GM12872 (cell line): ENCODE results near the gene SMURF1.

Source experiments
- CTCF ChIP-seq: IDR thresholded peaks from 3 replicates; pipeline ENCODE4 v1.5.1; 2011; ENCODE audit warnings: low read depth, mild to moderate bottlenecking, low read length, moderate library complexity; ENCODE audit not compliant: insufficient read depth

SMURF1 gene

DNA sequence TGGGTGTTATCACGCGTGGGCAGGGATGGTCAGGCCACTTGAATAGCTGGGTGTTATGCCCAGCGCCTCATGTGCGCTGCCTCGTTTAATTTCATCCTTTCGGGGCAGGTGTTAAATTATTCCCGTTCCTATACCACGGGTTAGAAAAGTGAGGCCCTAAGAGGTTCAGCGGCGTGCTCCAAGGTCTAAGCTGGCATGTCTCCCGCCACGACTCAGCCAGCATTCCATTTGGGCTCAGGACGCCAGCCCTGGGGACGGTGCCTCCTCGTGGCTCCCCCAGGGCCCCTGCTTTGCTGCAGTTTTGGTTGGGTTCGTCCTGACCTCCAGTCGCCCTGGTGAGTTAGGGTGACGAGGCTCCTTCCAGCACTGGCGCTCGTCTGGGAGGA lies 141.1 kb downstream of the SMURF1 start:
- no peak for TF ChIP-seq CTCF

GRCh38 chr7:99002148-99002826 lies 141.6 kb downstream of the SMURF1 start:
- TF ChIP-seq CTCF = no peak

- TF ChIP-seq CTCF = no peak
Measured at GRCh38 chr7:99001482-99002147, 142.3 kb downstream of the SMURF1 start.

- no peak for TF ChIP-seq CTCF
Measured at GRCh38 chr7:99000904-99001465, 142.9 kb downstream of the SMURF1 start.

DNA sequence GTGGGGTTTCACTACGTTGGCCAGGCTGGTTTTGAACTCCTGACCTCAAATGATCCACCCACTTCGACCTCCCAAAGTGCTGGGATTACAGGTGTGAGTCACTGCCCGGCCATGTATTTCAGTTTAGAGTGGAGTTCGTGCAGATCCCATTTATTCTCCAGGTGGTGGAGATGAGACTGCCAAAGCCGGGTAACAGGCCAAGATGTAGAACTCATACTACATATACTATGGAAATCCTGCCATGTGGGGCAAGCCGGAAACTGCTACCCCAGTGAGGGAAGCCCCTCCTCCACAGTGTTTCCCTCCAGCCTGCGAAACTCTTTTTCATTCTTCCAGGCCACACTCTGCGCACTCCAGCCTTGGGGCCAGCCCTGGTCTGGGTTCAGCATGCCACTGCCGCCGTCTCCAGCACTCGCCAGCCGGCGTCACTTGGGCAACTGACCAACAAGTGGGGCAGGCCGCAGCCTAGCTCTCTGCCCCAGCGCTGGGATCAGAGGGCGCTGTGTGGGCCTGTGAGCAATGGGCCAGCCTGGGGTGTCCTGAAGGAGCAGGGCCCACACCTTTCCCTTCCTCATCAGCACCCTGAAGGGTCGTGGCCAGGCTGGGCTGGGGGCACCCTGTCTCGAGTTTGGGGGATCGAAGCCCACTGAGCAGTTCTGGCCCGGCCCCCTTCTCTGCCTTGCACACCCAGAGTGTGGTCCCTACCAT lies 143.6 kb downstream of the SMURF1 start:
- TF ChIP-seq CTCF = no peak

- no peak for TF ChIP-seq CTCF
Measured at GRCh38 chr7:98998821-98999725, 144.8 kb downstream of the SMURF1 start.
